HG03175 (cell line): ENCODE data around the gene CYSLTR2.

Experiments used
- ATAC-seq: cut with Tn5 transposase; IDR thresholded peaks from one replicate; pipeline ENCODE4 v1.9.1; 2021; ENCODE audit warnings: mild to moderate bottlenecking, moderate library complexity; ENCODE audit not compliant: unreplicated experiment

The CYSLTR2 gene

GRCh38 chr13:48653472-48653939, at the start of gene CYSLTR2:
Gene CYSLTR2, plus strand, starts transcription at chr13:48653929. Its CDS starts 52,889 bp downstream, at chr13:48706818.
- ATAC-seq: peak; percentile 93

- ATAC-seq: no peak
Observed at GRCh38 chr13:48615049-48615448, 38.7 kb upstream of the CYSLTR2 start.

- no peak for ATAC-seq
Observed at GRCh38 chr13:48618937-48619336, 34.8 kb upstream of the CYSLTR2 start.

DNA sequence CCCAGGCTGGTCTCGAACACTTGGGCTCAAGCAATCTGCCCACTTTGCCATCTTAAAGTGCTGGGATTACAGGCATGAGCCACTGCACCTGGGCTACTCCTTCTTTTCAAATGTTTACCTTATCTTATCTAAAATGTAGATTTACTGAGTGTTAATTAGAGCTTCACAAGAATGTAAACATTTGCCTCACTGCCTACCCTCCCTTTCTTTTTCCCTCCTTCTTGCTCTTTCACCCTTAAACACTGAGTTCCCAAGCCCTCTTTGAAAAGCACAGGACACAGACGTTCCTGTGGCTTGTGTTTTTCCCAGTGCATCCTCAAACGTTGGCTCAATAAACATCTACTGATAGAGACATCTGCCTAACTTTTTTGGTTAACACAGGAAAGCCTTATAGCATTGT, 32.7 kb upstream of the CYSLTR2 start:
- no peak for ATAC-seq

GRCh38 chr13:48624016-48624415, 29.7 kb upstream of the CYSLTR2 start:
- ATAC-seq: no peak

DNA sequence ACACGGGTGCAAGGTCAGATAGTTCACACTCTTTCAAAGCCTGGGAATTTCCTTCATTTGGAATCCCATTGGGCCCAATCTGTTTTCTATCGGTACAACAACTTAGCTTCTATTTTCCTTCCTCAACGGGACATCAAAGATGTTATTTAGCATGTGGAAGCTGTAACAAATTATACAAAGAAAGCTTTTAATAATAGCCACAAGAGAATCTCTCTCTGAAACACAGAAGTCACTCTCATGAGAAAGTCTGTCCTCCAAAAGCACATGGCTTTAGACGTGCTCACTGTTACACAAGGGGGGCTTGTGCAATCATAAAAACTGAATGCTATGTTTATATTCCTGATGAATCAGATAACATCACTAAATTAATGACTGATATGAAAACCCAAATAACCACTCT, 28.9 kb upstream of the CYSLTR2 start:
- no peak for ATAC-seq

DNA sequence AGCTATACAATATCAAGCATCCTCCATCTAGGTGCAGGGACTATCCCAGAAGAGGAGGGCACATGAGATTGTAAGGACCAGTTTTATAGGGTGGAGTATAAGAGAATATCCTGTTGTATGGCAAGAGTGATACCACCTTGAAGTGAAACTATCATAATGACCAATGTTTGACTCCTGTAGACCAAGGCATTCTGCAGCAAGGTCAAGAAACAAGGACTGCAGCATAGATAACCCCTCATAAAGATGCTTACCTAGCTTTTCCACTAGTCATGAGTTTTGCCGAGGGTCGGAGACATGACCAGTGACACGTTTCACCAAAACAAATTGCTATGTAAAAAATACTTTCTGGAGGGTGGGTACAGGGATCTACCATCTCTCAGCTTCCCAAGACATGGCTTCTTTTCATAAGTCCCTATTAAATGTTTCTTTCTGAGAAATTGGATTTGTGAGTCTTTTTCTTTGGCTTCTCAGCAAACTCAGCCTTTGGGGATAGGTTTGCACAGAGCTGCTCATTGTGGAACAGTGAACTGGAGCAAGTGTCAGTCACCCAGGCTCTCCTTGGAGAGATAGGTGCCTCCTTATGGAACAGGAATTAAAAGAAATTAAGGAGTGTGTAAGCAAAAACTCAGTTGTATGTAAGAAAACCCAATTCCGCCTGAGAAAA, 28.2 kb upstream of the CYSLTR2 start:
- no peak for ATAC-seq

DNA sequence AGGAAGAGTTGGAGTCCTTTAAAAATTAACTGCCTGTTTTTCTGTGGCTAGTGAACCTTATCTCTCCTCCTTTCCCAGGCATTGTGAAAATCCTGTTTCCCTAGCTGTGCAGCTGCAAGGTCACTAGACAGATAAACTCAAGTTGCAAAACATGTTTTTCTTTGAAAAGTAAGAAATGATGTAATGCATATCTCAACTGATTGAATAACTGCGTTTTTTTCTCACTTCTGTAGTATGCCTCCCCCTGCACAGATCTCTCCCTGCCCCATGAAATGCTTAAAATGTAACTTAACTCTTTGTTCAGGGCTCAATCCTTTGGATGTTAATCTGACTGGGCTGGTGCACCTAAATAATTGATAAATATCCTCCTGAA, 27.7 kb upstream of the CYSLTR2 start:
- no peak for ATAC-seq

DNA sequence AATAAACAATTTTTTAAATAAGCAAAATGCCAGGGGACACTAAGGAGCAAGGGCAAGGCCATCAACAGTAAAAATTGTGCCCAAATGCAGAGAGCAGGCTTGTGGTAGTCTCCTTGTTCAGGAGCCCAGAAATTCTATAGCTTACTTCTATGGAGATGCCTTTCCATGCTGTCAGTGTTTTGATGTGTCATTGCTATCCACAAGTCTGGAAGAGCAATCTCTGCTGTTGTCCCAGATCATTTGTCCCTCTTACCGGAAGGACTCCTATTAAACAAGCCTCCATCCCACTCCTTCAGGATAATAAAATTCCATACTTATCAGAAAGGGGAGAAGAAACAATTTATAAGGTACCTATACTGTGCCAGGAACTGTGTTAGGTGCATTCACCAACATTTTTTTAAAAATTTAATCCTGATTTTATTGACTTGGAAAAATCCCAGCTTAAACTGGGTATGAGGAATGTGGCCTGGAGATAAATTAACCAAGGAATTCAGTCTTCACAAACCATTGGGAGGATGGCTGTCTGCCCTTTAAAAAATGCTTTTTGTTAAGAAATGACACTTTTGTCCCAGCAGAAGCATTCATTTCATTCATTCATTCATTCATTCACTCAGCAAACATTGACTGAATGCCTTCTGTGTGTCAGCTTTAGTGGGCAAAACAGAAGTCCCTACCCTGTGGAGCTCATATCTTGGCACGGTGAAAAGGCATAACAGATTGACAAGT, 26.8 kb upstream of the CYSLTR2 start:
- no peak for ATAC-seq

GRCh38 chr13:48629277-48629676, 24.5 kb upstream of the CYSLTR2 start:
- no peak for ATAC-seq

DNA sequence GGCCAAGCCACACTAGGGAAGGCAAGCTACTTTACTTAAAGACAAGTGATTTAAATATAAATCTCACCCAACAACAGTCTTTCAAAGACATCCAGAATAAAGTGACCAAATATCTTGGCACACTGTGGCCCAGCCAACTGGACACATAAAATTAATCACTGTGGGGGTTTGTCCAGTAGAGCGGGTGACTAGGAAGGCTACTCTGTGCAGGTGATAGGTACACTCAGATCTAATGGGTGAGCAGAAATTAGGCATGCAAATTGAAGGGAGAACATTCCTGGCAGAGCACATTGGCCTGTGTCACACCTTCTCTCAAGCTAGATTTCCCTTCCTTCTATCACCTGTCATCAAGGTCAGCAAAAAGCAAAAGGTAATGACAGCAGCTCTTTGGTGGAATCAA, 23.4 kb upstream of the CYSLTR2 start:
- no peak for ATAC-seq

DNA sequence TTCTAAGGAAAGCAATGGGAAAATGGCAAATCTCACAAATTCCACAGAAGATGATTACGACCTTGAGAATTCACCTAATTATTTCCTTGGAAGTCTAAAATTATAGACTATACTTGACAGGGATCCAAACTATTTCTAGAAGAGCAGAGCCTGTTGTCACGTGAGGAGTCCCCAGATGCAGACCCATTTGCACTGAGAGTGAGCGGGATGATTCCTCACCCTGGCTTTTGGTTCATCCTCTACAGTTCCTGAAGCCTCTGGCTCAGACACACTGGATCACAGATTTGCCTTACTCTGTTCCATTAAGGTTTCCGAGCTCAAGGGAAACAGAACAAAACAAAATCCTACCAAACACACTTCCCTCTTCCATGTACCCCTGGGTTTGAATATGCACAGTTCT, 23.0 kb upstream of the CYSLTR2 start:
- no peak for ATAC-seq

DNA sequence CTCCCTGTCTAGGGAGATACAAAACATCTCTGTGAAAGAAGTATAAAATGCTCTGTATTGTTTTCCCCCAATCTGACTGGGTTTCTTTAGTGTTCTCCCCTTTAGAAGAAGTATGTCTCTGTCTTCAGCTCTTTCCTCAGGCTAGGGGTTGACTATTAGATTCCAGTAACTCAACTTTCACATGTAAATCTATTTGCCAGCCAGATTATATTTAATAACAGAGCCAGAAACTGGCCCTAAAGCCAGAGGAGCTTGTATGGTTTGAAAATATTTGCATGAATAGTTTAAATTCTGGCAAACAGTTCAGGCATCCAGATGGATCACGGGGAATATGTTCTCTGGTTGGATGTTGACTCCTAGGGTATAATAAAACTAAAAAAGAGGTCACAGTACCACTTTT, 22.3 kb upstream of the CYSLTR2 start:
- ATAC-seq: no peak

- ATAC-seq: no peak
Observed at GRCh38 chr13:48633700-48634099, 20.0 kb upstream of the CYSLTR2 start.

- ATAC-seq: no peak
Observed at GRCh38 chr13:48634636-48635035, 19.1 kb upstream of the CYSLTR2 start.

- ATAC-seq: no peak
Observed at GRCh38 chr13:48635478-48635877, 18.3 kb upstream of the CYSLTR2 start.

- no peak for ATAC-seq
Observed at GRCh38 chr13:48636550-48636949, 17.2 kb upstream of the CYSLTR2 start.

GRCh38 chr13:48637601-48638000, 16.1 kb upstream of the CYSLTR2 start:
- ATAC-seq: no peak

GRCh38 chr13:48640767-48641166, 13.0 kb upstream of the CYSLTR2 start:
- ATAC-seq: no peak

GRCh38 chr13:48641404-48641803, 12.3 kb upstream of the CYSLTR2 start:
- ATAC-seq: no peak

DNA sequence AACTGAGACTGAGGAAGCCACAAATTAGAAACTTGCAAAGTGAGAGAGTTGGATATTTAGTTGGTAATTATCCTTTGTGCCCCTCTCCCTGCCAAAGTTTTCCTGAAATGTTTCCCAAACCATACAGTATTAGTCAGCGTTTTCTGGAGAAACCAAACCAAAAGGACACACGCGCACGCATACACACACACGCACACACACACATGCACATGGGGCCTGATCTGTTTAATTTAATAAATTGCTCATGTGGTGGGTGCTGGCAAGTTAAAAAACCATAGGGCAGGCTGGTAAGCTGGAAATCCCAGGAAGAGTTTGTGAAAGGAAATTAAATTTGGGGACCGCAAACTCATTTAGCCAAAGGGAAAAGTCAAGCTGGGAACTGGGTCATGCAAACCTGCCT, 11.7 kb upstream of the CYSLTR2 start:
- no peak for ATAC-seq

- no peak for ATAC-seq
Observed at GRCh38 chr13:48643159-48643558, 10.6 kb upstream of the CYSLTR2 start.

- ATAC-seq: no peak
Observed at GRCh38 chr13:48644141-48644540, 9.6 kb upstream of the CYSLTR2 start.
